Measurements from ENCODE around the gene MS4A15.

Gene MS4A15

DNA sequence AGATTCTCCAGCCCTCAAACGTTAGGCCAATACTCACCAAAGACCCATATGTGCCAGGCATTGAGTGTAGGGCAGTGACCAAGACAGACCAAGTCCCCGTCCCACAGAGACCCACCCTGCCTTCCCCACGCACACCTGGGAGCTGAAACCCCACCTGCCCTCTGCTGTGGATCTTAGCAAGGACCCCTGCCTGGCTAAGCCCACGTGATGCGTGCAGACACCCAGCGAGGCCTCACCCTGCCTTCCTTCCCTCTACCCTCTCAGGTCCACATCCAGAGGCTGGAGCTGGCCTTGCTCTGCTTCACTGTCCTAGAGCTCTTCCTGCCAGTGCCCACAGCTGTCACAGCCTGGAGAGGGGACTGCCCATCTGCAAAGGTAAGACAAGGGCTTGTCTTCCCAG, 38.6 kb downstream of the MS4A15 start:
- TF ChIP-seq TSHZ2 (CRISPR knock-in tag; IDR thresholded peaks at IDR 0.05) (no peak), ZNF70 (CRISPR knock-in tag; IDR thresholded peaks at IDR 0.05) (no peak), RARB (CRISPR knock-in tag; IDR thresholded peaks at IDR 0.05) (no peak), ISL1 (CRISPR knock-in tag; IDR thresholded peaks at IDR 0.05) (no peak), ARNTL (CRISPR knock-in tag; IDR thresholded peaks at IDR 0.05; ENCODE audit: borderline replicate concordance, low read depth) (no peak), GLIS3 (CRISPR knock-in tag; IDR thresholded peaks at IDR 0.05) (no peak), CSRNP3 (CRISPR knock-in tag; IDR thresholded peaks at IDR 0.05) (no peak), ZFP3 (CRISPR knock-in tag; IDR thresholded peaks at IDR 0.05) (no peak), PPARA (CRISPR knock-in tag; IDR thresholded peaks at IDR 0.05; ENCODE audit: borderline replicate concordance) (no peak), SNAI2 (CRISPR knock-in tag; IDR thresholded peaks at IDR 0.05) (no peak), ZFP30 (CRISPR knock-in tag; IDR thresholded peaks at IDR 0.05) (no peak), ZNF565 (CRISPR knock-in tag; conservative IDR thresholded peaks at IDR 0.05; ENCODE audit: low read depth) (no peak), OSR1 (CRISPR knock-in tag; IDR thresholded peaks at IDR 0.05) (no peak), ZC3H10 (CRISPR knock-in tag; IDR thresholded peaks at IDR 0.05) (no peak), TOX (CRISPR knock-in tag; IDR thresholded peaks at IDR 0.05; ENCODE audit: borderline replicate concordance) (no peak), CSDC2 (CRISPR knock-in tag; IDR thresholded peaks at IDR 0.05) (no peak)
- TF ChIP-seq, protein P1, sequence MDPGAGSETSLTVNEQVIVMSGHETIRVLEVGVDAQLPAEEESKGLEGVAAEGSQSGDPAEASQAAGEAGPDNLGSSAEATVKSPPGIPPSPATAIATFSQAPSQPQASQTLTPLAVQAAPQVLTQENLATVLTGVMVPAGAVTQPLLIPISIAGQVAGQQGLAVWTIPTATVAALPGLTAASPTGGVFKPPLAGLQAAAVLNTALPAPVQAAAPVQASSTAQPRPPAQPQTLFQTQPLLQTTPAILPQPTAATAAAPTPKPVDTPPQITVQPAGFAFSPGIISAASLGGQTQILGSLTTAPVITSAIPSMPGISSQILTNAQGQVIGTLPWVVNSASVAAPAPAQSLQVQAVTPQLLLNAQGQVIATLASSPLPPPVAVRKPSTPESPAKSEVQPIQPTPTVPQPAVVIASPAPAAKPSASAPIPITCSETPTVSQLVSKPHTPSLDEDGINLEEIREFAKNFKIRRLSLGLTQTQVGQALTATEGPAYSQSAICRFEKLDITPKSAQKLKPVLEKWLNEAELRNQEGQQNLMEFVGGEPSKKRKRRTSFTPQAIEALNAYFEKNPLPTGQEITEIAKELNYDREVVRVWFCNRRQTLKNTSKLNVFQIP (CRISPR knock-in tag; IDR thresholded peaks at IDR 0.05; ENCODE audit: borderline replicate concordance, low read depth): no peak
- TF ChIP-seq, protein P2, sequence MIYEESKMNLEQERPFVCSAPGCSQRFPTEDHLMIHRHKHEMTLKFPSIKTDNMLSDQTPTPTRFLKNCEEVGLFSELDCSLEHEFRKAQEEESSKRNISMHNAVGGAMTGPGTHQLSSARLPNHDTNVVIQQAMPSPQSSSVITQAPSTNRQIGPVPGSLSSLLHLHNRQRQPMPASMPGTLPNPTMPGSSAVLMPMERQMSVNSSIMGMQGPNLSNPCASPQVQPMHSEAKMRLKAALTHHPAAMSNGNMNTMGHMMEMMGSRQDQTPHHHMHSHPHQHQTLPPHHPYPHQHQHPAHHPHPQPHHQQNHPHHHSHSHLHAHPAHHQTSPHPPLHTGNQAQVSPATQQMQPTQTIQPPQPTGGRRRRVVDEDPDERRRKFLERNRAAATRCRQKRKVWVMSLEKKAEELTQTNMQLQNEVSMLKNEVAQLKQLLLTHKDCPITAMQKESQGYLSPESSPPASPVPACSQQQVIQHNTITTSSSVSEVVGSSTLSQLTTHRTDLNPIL (CRISPR knock-in tag; IDR thresholded peaks at IDR 0.05; ENCODE audit: low read depth): no peak
- no peak for ATAC-seq

- ATAC-seq: no peak
- TF ChIP-seq PPARA (CRISPR knock-in tag; IDR thresholded peaks at IDR 0.05; ENCODE audit: borderline replicate concordance): no peak
- no peak for TF ChIP-seq RARB (CRISPR knock-in tag; IDR thresholded peaks at IDR 0.05)
- no peak for TF ChIP-seq ZNF565 (CRISPR knock-in tag; conservative IDR thresholded peaks at IDR 0.05; ENCODE audit: low read depth)
- no peak for TF ChIP-seq ZNF70 (CRISPR knock-in tag; IDR thresholded peaks at IDR 0.05)
- no peak for TF ChIP-seq ISL1 (CRISPR knock-in tag; IDR thresholded peaks at IDR 0.05)
Measured at GRCh38 chr11:60797846-60798630, 41.4 kb downstream of the MS4A15 start.

DNA sequence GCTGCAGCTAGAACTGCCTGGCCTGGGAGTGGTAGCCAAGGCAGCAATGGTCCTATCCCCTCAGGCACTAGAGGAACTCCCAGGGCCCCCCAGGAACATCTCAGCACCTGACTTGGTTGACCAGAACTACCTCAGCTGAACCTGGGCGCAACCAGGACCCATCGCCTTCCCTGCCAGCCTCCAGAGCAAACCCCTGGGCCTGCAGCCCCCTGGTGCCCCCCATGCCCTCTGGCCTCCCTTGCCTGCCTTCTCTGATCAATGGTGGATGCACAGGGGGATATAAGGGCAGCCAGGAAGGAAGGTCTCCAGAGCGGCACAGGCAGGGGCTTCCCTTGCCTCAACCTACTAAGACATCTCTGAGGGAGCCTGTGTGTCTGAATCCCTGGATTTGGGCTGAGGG, 42.0 kb downstream of the MS4A15 start:
- ATAC-seq: no peak
- TF ChIP-seq ZNF8 (CRISPR knock-in tag; IDR thresholded peaks at IDR 0.05) (no peak), GLIS3 (CRISPR knock-in tag; IDR thresholded peaks at IDR 0.05) (no peak), ZC3H10 (CRISPR knock-in tag; IDR thresholded peaks at IDR 0.05) (no peak), TSHZ2 (CRISPR knock-in tag; IDR thresholded peaks at IDR 0.05) (no peak), ZFP30 (CRISPR knock-in tag; IDR thresholded peaks at IDR 0.05) (no peak), TCF4 (CRISPR knock-in tag; IDR thresholded peaks at IDR 0.05; ENCODE audit: borderline replicate concordance) (no peak), ARNTL (CRISPR knock-in tag; IDR thresholded peaks at IDR 0.05; ENCODE audit: borderline replicate concordance, low read depth) (no peak), ZNF70 (CRISPR knock-in tag; IDR thresholded peaks at IDR 0.05) (no peak), ZNF565 (CRISPR knock-in tag; conservative IDR thresholded peaks at IDR 0.05; ENCODE audit: low read depth) (no peak), ZFP3 (CRISPR knock-in tag; IDR thresholded peaks at IDR 0.05) (no peak), ESRRG (CRISPR knock-in tag; IDR thresholded peaks at IDR 0.05) (no peak)
- TF ChIP-seq, protein P1 (CRISPR knock-in tag; IDR thresholded peaks at IDR 0.05; ENCODE audit: borderline replicate concordance, low read depth): no peak
